Loucy (cell line): ENCODE results near the gene UGT1A6.

ENCODE experiments used
- H2AFZ ChIP-seq: fragments of 200-600 bp; sonication (generic); 2 replicates; pipeline ENCODE4 v1.6.0; 2016; ENCODE audit warnings: antibody characterized with exemption, mild to moderate bottlenecking, low read length, moderate library complexity
- H3F3A ChIP-seq: fragments of 200-600 bp; 2 replicates; pipeline ENCODE4 v1.6.0; 2016; ENCODE audit warnings: antibody characterized with exemption, low read depth, mild to moderate bottlenecking
- H3K27me3 ChIP-seq: fragments of 200-600 bp; sonication (generic); 2 replicates; pipeline ENCODE4 v1.6.1; 2014; ENCODE audit warnings: low read length, mild to moderate bottlenecking; ENCODE audit not compliant: insufficient read depth, poor library complexity, severe bottlenecking
- H3K36me3 ChIP-seq: fragments of 200-600 bp; sonication (generic); 2 replicates; pipeline ENCODE4 v1.6.1; 2016; ENCODE audit warnings: low read length; ENCODE audit not compliant: insufficient read depth
- H3K4me1 ChIP-seq: fragments of 200-600 bp; sonication (generic); 2 replicates; pipeline ENCODE4 v1.5.1; 2014; ENCODE audit warnings: low read length, mild to moderate bottlenecking; ENCODE audit not compliant: insufficient read depth, poor library complexity, severe bottlenecking
- H3K4me2 ChIP-seq: fragments of 200-600 bp; sonication (generic); 2 replicates; pipeline ENCODE4 v1.6.0; 2014; ENCODE audit warnings: antibody characterized with exemption, low read length, low read depth, mild to moderate bottlenecking; ENCODE audit not compliant: poor library complexity, severe bottlenecking
- H3K4me3 ChIP-seq: fragments of 200-600 bp; sonication (generic); 2 replicates; pipeline ENCODE4 v1.5.1; 2014; ENCODE audit warnings: low read length, mild to moderate bottlenecking, mixed read lengths; ENCODE audit not compliant: poor library complexity, severe bottlenecking
- H3K79me2 ChIP-seq: fragments of 200-600 bp; sonication (generic); 2 replicates; pipeline ENCODE4 v1.6.1; 2014; ENCODE audit warnings: low read length; ENCODE audit not compliant: insufficient read depth
- H3K9ac ChIP-seq: fragments of 200-600 bp; sonication (generic); 2 replicates; pipeline ENCODE4 v1.6.0; 2014; ENCODE audit warnings: mild to moderate bottlenecking, low read depth, low read length, moderate library complexity; ENCODE audit not compliant: poor library complexity, severe bottlenecking
- H3K9me2 ChIP-seq: fragments of 200-600 bp; sonication (generic); replicated peaks from 2 replicates; pipeline ENCODE4 v1.6.1; 2016; ENCODE audit warnings: low read depth, low read length, mixed read lengths
- H3K9me3 ChIP-seq: fragments of 200-600 bp; sonication (generic); 2 replicates; pipeline ENCODE4 v1.6.1; 2014; ENCODE audit warnings: mild to moderate bottlenecking, antibody characterized with exemption, low read length, low read depth; ENCODE audit not compliant: insufficient read depth
- H4K20me1 ChIP-seq: fragments of 200-600 bp; sonication (generic); 2 replicates; pipeline ENCODE4 v1.6.0; 2014; ENCODE audit warnings: antibody characterized with exemption, low read length, mild to moderate bottlenecking; ENCODE audit not compliant: insufficient read depth, poor library complexity, severe bottlenecking
- EZH2phosphoT487 ChIP-seq: fragments of 200-600 bp; IDR thresholded peaks from 2 replicates; pipeline ENCODE4 v1.6.1; 2018; ENCODE audit warnings: antibody characterized with exemption, mild to moderate bottlenecking, moderate library complexity, borderline replicate concordance
- TF ChIP-seq, protein P1 (sequence below): fragments of 200-600 bp; sonication (generic); conservative IDR thresholded peaks from 2 replicates; pipeline ENCODE4 v1.5.1; 2014; ENCODE audit warnings: mild to moderate bottlenecking, antibody characterized with exemption, low read length

UGT1A6 gene

DNA sequence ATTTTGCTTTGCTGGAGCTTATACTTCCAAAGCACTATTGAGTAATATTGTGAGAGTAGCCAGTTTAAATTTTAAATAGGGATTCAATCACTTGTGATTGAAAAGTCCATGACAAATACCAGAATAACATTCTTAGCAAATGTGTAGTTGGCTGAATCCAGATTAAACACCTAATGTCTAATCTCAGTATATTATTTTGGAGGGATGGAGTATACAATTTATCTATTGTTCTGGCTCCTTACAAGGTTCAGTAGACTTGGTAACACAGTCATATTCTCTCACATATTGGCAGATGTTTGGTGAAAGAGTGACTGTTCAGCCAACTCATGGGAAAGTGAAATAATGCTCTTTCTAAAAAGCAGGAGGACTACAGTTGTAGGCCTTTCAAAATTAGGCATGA lies 18.8 kb upstream of the UGT1A6 start:
- Histone ChIP-seq H3K4me2 (no peak overlapping the region), H3F3A (no peaks in the 10 kb centered on the region), H2AFZ (no peak overlapping the region), H4K20me1 (no peaks in the 10 kb centered on the region), H3K4me1 (no peaks in the 10 kb centered on the region), H3K36me3 (no peaks in the 10 kb centered on the region), H3K9ac (no peak overlapping the region), H3K27me3 (peaks cover 6% of the 10 kb centered on the region), H3K4me3 (no peak overlapping the region), H3K79me2 (no peaks in the 10 kb centered on the region), H3K9me2 (no peaks in the 10 kb centered on the region), H3K9me3 (no peaks in the 10 kb centered on the region)
- TF ChIP-seq EZH2phosphoT487, result no peak
- TF ChIP-seq, protein P1, sequence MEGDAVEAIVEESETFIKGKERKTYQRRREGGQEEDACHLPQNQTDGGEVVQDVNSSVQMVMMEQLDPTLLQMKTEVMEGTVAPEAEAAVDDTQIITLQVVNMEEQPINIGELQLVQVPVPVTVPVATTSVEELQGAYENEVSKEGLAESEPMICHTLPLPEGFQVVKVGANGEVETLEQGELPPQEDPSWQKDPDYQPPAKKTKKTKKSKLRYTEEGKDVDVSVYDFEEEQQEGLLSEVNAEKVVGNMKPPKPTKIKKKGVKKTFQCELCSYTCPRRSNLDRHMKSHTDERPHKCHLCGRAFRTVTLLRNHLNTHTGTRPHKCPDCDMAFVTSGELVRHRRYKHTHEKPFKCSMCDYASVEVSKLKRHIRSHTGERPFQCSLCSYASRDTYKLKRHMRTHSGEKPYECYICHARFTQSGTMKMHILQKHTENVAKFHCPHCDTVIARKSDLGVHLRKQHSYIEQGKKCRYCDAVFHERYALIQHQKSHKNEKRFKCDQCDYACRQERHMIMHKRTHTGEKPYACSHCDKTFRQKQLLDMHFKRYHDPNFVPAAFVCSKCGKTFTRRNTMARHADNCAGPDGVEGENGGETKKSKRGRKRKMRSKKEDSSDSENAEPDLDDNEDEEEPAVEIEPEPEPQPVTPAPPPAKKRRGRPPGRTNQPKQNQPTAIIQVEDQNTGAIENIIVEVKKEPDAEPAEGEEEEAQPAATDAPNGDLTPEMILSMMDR, result no peak

DNA sequence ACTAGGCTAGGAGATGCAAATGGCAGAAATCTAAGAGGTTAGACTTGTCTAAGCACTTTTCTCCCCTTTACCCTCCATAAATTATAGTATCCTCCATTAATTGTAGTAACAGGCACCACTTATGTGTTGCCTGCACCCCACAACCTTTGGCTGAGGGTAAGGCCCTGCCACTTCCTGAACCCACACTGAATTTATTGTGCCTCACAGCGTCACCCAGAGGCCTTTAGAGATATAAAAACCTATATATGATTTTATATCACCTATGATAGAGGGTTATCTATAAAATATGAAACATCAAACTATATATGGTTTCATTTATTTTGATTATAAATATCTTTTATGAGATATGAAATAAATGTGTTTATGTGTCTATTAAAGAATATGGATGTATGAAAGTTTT lies 18.4 kb upstream of the UGT1A6 start:
- H3K4me3 ChIP-seq, result no peak overlapping the region
- H3K9ac ChIP-seq, result no peak overlapping the region
- peaks cover 6% of the 10 kb centered on the region for H3K27me3 ChIP-seq
- H3F3A ChIP-seq, result no peaks in the 10 kb centered on the region
- no peak for TF ChIP-seq EZH2phosphoT487
- TF ChIP-seq, protein P1, result no peak
- H3K36me3 ChIP-seq, result no peaks in the 10 kb centered on the region
- no peak overlapping the region for H2AFZ ChIP-seq
- no peaks in the 10 kb centered on the region for H3K9me2 ChIP-seq
- no peak overlapping the region for H3K4me2 ChIP-seq
- no peaks in the 10 kb centered on the region for H3K9me3 ChIP-seq
- no peaks in the 10 kb centered on the region for H3K79me2 ChIP-seq
- no peaks in the 10 kb centered on the region for H3K4me1 ChIP-seq
- H4K20me1 ChIP-seq, result no peaks in the 10 kb centered on the region

DNA sequence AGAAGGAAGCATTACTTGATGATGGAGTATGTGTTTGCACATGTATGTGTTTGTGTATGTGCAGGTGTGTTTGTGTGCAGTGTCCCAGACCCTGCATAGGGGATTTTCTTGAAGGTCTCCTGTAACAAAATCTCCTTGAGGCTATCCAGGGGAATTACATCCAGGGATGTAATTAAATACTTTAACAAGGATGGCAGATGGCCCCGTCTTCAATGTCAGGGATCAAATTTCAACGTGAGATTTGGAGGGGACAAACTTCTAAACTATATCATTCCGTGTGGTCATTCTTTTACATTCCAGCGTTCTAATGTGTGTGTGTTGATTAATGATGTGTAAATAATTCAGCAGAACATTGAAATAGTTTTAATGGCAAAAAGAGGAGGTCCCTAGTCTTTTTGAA lies 17.7 kb upstream of the UGT1A6 start:
- H3K9me2 ChIP-seq, result no peaks in the 10 kb centered on the region
- no peaks in the 10 kb centered on the region for H3K79me2 ChIP-seq
- no peak overlapping the region for H3K4me3 ChIP-seq
- no peaks in the 10 kb centered on the region for H3F3A ChIP-seq
- H3K27me3 ChIP-seq, result peaks cover 6% of the 10 kb centered on the region
- H3K4me2 ChIP-seq, result no peak overlapping the region
- no peaks in the 10 kb centered on the region for H3K36me3 ChIP-seq
- no peak overlapping the region for H3K9ac ChIP-seq
- no peak for TF ChIP-seq EZH2phosphoT487
- TF ChIP-seq, protein P1, result no peak
- H2AFZ ChIP-seq, result no peak overlapping the region
- no peaks in the 10 kb centered on the region for H3K4me1 ChIP-seq
- no peaks in the 10 kb centered on the region for H3K9me3 ChIP-seq
- no peaks in the 10 kb centered on the region for H4K20me1 ChIP-seq
